NOMO-1 (cell line): Measurements from ENCODE around the gene RBMS2.
"Not testable (repeated sequence)": the region's sequence is repeated elsewhere in the genome, so short reads cannot be mapped to it uniquely, and the experiment has no call there.

ENCODE experiments used
- DNase-seq, 2 experiments: peaks; one replicate each; lab custom pipeline; 2025; ENCODE audit not compliant: unreplicated experiment in 2 of 2; lab: John Stamatoyannopoulos, UW

Gene RBMS2

DNA sequence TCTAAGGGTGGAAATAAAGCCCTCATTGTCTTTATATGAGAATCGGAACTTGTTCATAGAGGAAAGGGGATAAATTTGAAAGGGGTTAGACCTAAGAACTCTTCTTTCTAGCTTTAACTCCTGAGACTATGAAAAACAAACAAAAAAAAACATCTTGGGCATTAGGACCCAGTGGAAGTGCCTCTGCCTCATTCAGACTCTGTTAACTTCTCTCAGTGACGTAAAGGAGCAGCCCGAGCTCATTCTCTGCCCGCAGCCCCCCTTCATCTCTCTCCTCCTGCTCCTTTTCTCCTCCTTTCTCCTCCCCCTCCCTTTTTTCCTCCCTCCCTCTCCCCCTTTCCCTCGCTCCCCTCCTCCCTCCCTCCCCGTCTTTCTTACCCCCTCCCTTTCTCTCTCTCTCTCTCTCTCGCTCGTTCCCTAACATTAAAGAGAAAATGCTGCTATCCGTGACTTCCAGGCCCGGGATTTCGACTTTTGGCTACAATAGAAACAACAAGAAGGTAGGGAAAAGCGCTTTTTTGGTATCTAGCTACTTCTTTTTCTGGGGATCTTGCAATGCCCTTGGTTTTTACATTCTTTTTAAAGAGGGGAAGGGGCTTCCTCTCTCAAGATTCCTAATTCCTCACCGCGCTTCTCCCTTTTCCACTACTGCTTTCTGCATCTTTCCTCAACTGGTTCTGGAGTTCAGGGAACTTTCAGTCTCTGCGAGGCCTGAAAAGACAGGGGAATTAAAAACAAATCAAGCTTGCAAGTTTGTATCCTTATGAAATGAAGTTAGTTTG lies at the start of gene RBMS2:
Gene RBMS2 (plus strand): TSS at position 231 of the 782 bp plus-strand sequence. CDS start 204 bp downstream, at position 435.
- peak; percentile 32 to 64 for DNase-seq

DNA sequence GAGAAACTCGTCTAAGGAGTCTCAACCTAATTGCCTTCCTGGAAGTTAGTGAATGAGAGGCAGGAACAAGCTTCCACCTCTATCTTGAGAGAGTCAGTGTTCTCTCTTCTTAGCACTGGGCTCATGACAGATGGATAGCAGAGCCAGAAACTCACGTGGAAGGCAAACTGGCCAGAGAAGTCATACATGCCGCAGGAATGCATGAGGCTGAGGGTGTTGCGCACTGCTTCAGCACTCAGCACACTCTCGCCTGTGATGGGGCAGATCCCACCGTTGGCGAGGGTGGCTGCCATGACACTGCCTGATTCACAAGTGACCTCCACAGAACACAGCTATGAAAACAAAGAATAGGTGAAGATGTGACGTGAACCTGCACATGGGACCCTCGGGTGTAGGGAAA lies 47.2 kb upstream of the RBMS2 start:
- DNase-seq = no peak

GRCh38 chr12:56476143-56476542 lies 45.5 kb upstream of the RBMS2 start:
- no peak for DNase-seq

DNA sequence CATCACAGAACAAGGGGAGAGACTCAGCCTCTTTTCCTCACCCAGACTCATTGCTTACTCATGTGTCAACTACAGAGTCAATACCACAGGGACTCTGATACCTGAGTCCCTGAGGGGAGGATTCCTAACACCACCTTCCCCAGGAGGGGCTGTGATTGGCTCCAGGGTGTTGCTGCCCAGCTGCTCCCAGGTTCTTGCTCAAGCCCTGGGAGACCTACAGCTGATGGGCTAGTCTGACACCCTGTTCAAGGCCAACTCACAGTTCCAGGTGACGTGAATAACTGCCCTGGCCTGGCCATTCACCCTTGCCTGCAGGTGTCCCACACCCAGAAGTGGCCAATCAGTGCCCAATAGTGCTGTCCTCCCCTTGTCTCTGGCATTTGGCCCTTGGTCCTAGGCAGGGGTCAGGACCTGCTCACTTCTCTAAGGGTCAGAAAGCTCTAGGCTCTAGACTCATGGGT lies 44.6 kb upstream of the RBMS2 start:
- DNase-seq = no peak

DNA sequence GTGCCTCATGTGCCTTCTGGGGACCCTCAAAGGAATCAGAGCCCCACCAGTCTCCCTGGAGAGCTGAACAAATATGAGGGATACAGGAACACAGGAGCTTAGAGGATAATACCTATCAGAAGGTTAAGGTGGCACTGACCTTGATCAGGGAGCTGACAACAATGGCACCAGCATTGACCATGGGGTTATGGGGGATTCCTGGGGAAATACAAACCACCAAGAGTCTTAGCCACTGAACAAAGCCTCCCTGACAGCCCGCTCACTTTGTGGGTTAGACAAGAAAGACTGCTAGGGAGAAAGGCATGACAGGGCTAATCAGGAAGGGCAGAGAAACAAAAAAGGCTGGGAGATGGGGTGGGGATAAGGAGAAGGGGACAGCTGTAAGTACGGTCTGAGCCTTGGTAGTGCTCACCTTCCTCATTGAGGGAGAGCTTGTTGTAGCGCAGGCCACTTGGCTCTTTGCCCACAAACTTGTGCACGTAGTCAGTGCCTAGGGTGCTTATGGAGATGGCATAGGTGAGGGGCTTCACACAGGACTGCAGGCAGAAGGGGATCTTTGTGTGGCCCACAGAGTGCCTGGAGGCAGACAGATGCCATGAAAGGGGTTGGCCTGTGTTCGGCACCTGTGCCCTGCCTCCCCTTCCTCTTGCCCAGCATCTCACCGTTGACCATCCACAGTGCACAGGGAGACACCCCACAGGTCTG lies 43.9 kb upstream of the RBMS2 start:
- no peak for DNase-seq

- no peak for DNase-seq
Measured at GRCh38 chr12:56479625-56480024, 42.0 kb upstream of the RBMS2 start.

DNA sequence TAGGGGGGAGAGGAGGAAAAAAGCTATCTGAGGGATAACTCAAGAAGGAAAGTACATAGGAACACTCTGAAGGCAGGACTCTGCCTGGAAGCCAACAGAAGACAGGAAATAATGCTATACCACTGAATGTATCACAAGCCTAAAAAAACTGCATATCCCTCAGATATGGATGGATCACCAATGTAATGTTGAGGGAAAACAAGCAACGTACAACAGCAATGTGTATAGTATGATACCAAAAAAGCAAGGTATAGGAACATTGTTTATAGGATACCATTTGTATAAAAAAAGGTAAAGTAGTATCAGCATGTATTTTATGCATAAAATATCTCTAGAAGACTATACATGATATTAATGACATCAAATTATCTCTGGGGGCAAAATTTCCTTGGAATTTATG lies 37.1 kb upstream of the RBMS2 start:
- DNase-seq = no peak

DNA sequence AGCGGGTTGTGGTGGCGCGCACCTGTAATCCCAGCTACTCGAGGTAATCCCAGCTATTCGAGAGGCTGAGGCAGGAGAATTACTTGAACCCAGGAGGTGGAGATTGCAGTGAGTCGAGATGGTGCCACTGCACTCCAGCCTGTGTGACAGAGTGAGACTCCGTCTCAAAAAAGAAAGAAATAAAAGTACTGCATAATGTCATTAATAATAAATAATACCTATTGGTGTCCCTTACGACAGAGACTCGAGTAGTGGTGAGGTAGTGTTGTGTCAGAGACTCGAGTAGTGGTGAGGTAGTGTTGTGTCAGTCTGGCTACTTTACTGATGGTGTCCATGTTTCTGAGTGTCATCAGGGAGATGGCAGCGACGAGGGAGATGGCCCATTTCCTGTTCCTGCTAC lies 34.9 kb upstream of the RBMS2 start:
- no peak for DNase-seq

- no peak for DNase-seq
Measured at GRCh38 chr12:56487448-56488040, 34.1 kb upstream of the RBMS2 start.

DNA sequence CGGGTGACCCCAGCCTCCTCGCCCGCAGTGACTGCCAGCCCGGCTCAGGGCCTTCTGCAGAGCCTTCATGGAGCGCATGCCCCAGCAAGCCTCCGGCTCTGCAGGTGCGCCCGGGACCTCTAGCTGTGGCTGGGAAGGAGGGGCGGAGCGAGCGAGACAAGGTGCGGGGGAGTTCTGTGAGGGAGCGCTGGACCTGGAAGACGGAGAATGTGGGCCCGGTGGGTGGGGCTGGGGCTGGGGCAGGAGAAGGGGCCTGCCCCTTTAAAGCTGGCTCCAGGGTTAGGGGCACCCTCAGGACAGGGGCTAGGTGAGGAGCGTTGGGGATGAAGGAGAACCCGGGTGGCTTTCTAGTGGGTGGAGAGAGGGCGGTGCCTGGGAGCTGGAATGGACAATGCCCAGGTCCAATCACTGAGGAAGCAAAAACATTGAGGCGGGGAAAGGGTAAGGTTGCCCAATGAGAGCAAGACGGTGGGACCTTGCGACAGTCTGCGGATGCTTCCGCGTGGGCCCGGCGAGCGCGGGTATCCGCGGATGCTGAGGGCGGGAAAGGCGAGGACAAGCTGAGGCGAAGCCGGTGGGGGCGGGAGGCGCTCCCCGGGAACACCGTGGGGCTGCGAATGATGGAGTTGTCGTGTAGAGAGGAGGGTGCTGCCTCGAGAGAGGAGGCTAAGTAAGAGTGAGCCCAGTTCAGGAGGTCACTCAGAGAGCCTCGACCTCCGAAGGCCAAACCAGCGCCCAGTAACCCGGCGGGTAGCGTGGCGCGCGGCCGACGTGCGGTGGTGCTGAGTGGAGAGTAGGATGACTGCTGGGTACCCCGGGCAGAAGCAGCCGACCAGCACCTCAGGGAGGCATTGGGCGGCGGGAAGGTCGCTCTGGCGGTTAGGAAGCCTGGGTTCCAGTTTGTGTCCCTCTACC lies 33.3 kb upstream of the RBMS2 start, which contains the start of gene GLS2:
Gene GLS2 (minus strand): TSS at position 121 of the 915 bp plus-strand sequence. CDS start 43 bp downstream, at position 78.
- DNase-seq = peak; percentile 13 to 30

- no peak for DNase-seq
Measured at GRCh38 chr12:56490360-56490759, 31.3 kb upstream of the RBMS2 start.

GRCh38 chr12:56493409-56494105 lies 28.1 kb upstream of the RBMS2 start:
- not testable (repeated sequence) for DNase-seq

- DNase-seq = not testable (repeated sequence)
Measured at GRCh38 chr12:56494106-56494415, 27.6 kb upstream of the RBMS2 start.

- DNase-seq = not testable (repeated sequence)
Measured at GRCh38 chr12:56494481-56494880, 27.1 kb upstream of the RBMS2 start.

DNA sequence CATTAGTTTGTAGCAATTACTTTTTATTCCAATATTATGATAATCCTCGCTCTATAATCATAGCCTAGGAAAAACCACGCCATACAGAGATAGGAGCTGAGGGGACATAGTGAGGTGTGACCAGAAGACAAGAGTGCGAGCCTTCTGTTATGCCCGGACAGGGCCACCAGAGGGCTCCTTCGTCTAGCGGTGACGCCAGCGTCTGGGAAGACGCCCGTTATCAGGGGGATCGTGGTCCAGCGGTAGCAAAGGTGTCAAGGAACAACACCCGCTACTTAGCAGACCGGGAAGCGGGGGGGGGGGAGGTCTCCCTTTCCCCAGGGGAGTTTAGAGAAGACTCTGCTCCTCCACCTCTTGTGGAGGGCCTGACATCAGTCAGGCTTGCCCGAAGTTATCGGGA lies 24.9 kb upstream of the RBMS2 start:
- not testable (repeated sequence) for DNase-seq

GRCh38 chr12:56498126-56498902 lies 23.3 kb upstream of the RBMS2 start:
- not testable (repeated sequence) for DNase-seq

DNA sequence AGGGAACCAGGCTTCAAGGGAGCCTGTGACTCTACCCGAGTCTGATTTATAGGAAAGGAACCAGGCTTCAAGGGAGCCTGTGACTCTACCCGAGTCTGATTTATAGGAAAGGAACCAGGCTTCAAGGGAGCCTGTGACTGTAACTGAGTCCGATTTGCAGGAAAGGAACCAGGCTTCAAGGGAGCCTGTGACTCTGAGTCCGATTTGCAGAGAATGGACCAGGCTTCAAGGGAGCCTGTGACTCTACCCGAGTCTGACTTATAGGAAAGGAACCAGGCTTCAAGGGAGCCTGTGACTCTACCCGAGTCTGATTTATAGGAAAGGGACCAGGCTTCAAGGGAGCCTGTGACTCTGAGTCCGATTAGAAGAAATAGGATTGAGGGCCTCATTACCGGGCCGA lies 22.2 kb upstream of the RBMS2 start:
- not testable (repeated sequence) for DNase-seq

GRCh38 chr12:56499879-56500278 lies 21.7 kb upstream of the RBMS2 start:
- DNase-seq = not testable (repeated sequence)

DNA sequence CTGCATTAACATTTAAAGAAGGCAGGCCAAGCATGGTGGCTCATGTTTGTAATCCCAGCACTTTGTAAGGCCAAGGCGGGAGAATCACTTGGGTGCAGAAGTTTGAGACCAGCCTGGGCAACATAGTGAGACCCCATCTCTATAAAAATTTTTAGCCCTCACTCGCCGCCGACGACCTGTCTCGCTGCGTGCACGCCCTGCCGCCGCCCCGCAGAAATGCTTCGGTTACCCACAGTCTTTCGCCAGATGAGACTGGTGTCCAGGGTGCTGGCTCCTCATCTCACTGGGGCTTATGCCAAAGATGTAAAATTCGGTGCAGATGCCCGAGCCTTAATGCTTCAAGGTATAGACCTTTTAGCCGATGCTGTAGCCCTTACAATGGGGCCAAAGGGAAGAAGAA lies 10.8 kb upstream of the RBMS2 start:
- no peak for DNase-seq
